Lower leg skin (tissue), 3 donors: ENCODE data around the gene SNRK.

Experiments used
- POLR2A ChIP-seq, 2 donors: fragments of 450-650 bp; IDR thresholded peaks; one replicate each; pipeline ENCODE4 v1.6.1; 2016 to 2017; ENCODE audit warnings: antibody characterized with exemption in 2 of 2, mild to moderate bottlenecking in 1 of 2, moderate library complexity in 1 of 2
- TF ChIP-seq, protein P1 (sequence below), 3 donors: fragments of 450-650 bp; IDR thresholded peaks; one replicate each; pipeline ENCODE4 v1.5.1; 2016; ENCODE audit warnings: antibody characterized with exemption in 3 of 3, mild to moderate bottlenecking in 3 of 3, moderate library complexity in 2 of 3

DNA sequence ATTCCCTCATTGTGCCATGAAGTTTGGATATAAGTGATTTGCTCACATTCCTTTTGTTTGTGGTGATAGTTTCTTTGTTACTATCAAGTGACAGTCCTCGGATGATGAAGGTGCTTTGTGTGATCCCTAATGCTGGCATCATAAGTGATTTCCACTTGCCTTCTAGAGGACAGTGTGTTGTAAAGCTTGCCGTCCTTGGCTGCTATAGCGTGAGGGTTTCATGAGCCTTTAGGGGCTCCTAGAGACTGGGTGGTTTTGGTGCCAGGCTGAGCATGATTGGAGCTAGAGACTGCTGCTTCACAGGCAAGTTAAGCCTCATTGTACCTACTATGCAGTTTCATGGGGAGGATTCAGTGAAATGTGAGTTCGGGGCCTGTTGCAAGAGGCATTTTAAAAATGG lies 12.4 kb downstream of the SNRK start:
- TF ChIP-seq, protein P1, sequence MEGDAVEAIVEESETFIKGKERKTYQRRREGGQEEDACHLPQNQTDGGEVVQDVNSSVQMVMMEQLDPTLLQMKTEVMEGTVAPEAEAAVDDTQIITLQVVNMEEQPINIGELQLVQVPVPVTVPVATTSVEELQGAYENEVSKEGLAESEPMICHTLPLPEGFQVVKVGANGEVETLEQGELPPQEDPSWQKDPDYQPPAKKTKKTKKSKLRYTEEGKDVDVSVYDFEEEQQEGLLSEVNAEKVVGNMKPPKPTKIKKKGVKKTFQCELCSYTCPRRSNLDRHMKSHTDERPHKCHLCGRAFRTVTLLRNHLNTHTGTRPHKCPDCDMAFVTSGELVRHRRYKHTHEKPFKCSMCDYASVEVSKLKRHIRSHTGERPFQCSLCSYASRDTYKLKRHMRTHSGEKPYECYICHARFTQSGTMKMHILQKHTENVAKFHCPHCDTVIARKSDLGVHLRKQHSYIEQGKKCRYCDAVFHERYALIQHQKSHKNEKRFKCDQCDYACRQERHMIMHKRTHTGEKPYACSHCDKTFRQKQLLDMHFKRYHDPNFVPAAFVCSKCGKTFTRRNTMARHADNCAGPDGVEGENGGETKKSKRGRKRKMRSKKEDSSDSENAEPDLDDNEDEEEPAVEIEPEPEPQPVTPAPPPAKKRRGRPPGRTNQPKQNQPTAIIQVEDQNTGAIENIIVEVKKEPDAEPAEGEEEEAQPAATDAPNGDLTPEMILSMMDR (IDR thresholded peaks at IDR 0.05) = no peak
- TF ChIP-seq POLR2A (IDR thresholded peaks at IDR 0.05) = no peak
